CD8-positive, alpha-beta memory T cell (primary cell): ENCODE results near the gene SLC1A5. TPM values are rescaled to one million over a fixed set of nuclear protein-coding genes. Genes with fewer than 3 reads are reported as not detected.
A peak's percentile ranks its signal among the peaks of the same experiment; 100 is the strongest.

Experiments used
- CTCF ChIA-PET: fragments of 350-600 bp; sonication (Branson Sonifier 250); formaldehyde crosslinking; loops from one replicate; lab custom pipeline; 2021; ENCODE audit warnings: antibody characterized with exemption; lab: Charles Lee
- POLR2A ChIA-PET: fragments of 350-600 bp; sonication (Branson Sonifier 250); formaldehyde crosslinking; loops from one replicate; lab custom pipeline; 2021; ENCODE audit warnings: antibody characterized with exemption; lab: Charles Lee
- DNase-seq, 5 donors: peaks; one replicate each; pipeline versions ENCODE4 v3.0.0 to v3.0.0-alpha.2; 2020 to 2022; ENCODE audit warnings: mixed read lengths in 1 of 5
- H3K27ac ChIP-seq: one replicate; pipeline ENCODE4 v1.7.0; 2013; ENCODE audit warnings: low read depth, mild to moderate bottlenecking, low read length, moderate library complexity
- H3K27me3 ChIP-seq: 2 replicates; pipeline ENCODE4 v1.7.0; 2013; ENCODE audit warnings: low read length, mild to moderate bottlenecking; ENCODE audit not compliant: insufficient read depth, poor library complexity, severe bottlenecking
- H3K36me3 ChIP-seq: 2 replicates; pipeline ENCODE4 v1.7.0; 2013; ENCODE audit warnings: mild to moderate bottlenecking, low read length, moderate library complexity; ENCODE audit not compliant: insufficient read depth
- H3K4me1 ChIP-seq: 2 replicates; pipeline ENCODE4 v1.7.0; 2013; ENCODE audit warnings: mild to moderate bottlenecking, low read length, moderate library complexity; ENCODE audit not compliant: insufficient read depth
- H3K4me3 ChIP-seq: 2 replicates; pipeline ENCODE4 v1.7.0; 2013; ENCODE audit warnings: mild to moderate bottlenecking, low read length
- H3K9me3 ChIP-seq: 2 replicates; pipeline ENCODE4 v1.7.0; 2013; ENCODE audit warnings: mild to moderate bottlenecking, low read length
- H3K27ac Mint-ChIP-seq, 8 donors: one replicate each; pipeline ENCODE4 v1.8.0; 2020 to 2021; ENCODE audit warnings: mixed read lengths in 8 of 8, mild to moderate bottlenecking in 6 of 8, inconsistent platforms in 3 of 8, moderate library complexity in 3 of 8
- H3K27me3 Mint-ChIP-seq, 2 donors: one replicate each; pipeline ENCODE4 v1.8.0; 2020 to 2021; ENCODE audit warnings: mixed read lengths in 2 of 2, mild to moderate bottlenecking in 1 of 2, moderate library complexity in 1 of 2
- H3K36me3 Mint-ChIP-seq, 3 donors: one replicate each; pipeline ENCODE4 v1.8.0; 2020 to 2021; ENCODE audit warnings: mixed read lengths in 3 of 3, inconsistent platforms in 1 of 3, mild to moderate bottlenecking in 1 of 3
- H3K4me1 Mint-ChIP-seq, 3 donors: one replicate each; pipeline ENCODE4 v1.8.0; 2020 to 2021; ENCODE audit warnings: mixed read lengths in 3 of 3, inconsistent platforms in 1 of 3, mild to moderate bottlenecking in 1 of 3
- H3K4me3 Mint-ChIP-seq, 7 donors: one replicate each; pipeline ENCODE4 v1.8.0; 2020 to 2021; ENCODE audit warnings: mixed read lengths in 7 of 7, mild to moderate bottlenecking in 6 of 7, moderate library complexity in 4 of 7, inconsistent platforms in 2 of 7
- H3K9me3 Mint-ChIP-seq, 5 donors: one replicate each; pipeline ENCODE4 v1.8.0; 2020 to 2022; ENCODE audit warnings: mixed read lengths in 5 of 5, mild to moderate bottlenecking in 3 of 5, moderate library complexity in 2 of 5, inconsistent platforms in 1 of 5
- polyA plus RNA-seq: library from polyadenylated mRNA; unstranded; fragments of 300-500 nt; fragmentation: Illumina TruSeq; gene quantifications from one replicate; pipeline ENCODE4 v1.2.3, GENCODE V29; 2021
- total RNA-seq, 2 experiments: library from RNA; stranded (reverse); gene quantifications; one replicate each; pipeline ENCODE4 v1.2.3, GENCODE V29; 2021

The SLC1A5 gene
- total and polyA plus RNA-seq, 3 experiments from 2014 or later, result 19.1 to 380 (median 377) TPM

DNA sequence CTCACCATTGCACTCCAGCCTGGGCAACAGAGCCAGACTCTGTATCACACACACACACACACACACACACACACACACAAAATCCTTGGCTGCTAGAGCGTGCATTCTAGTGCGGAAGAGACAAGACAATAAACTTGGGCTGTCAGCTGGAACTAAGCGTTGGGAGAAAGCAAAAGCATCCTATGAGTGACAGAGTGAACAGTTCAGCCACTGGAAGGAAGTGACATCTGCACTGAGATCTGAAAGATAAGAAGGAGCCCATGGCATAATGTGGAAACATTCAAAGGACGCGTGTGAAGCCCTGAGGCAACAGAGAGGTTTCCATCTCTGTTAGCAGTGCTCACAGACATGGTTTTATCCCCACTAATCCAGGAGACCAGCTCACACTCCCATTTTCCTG is 3.5 kb upstream of the SLC1A5 start:
- Mint-ChIP-seq H3K27ac (peak overlapping the region in 4 of 8 donors; percentile 10 to 72 (median 48)), H3K36me3 (peaks cover 0 to 7% (median 0%) of the 10 kb centered on the region in 3 donors), H3K4me3 (peak overlapping the region in 2 of 7 donors; percentile 7 to 52), H3K9me3 (no peaks in the 10 kb centered on the region), H3K27me3 (no peaks in the 10 kb centered on the region), H3K4me1 (peaks cover 18 to 26% (median 26%) of the 10 kb centered on the region in 3 donors)
- Histone ChIP-seq H3K4me3 (no peak overlapping the region), H3K9me3 (no peaks in the 10 kb centered on the region), H3K27ac (no peak overlapping the region), H3K27me3 (no peaks in the 10 kb centered on the region), H3K4me1 (peaks cover 22% of the 10 kb centered on the region), H3K36me3 (no peaks in the 10 kb centered on the region)
- peak in 3 of 5 donors; percentile 12 to 61 (median 46) for DNase-seq
- ChIA-PET CTCF (interaction anchor here (1.3 kb wide), 1 partner anchor 36 kb away, joined by 3 read pairs; no protein-coding TSS in a partner anchor), POLR2A (no interaction called here)

DNA sequence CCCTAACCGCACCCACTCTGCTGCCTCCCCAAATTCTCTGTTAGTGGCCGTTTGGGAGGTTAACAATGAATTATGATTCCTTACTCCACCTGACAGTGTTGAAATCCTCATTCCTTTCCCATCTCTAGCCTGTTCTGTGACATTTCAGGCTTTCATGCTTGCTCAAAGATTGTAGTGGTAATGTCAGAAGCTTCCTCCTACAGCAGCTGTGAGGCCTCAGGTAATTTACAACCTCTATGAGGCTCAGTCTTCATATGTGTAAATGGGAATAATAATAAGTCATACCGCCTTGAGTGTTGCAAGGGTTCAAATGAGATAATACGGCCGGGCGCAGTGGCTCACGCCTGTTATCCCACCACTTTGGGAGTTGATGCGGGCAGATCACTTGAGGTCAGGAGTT is 977 bp upstream of the SLC1A5 start:
- no peaks in the 10 kb centered on the region for H3K9me3 Mint-ChIP-seq
- CTCF ChIA-PET, result interaction anchor here (0.6 to 4.1 kb wide), 3 partner anchors 31 to 51 kb away, joined by 3 to 15 read pairs (median 14); no protein-coding TSS in a partner anchor
- peak overlapping the region in 5 of 8 donors; percentile 31 to 100 (median 69) for H3K27ac Mint-ChIP-seq

GRCh38 chr19:46788968-46789338 is 559 bp upstream of the SLC1A5 start:
- POLR2A ChIA-PET, result interaction anchor here (0.7 to 1.9 kb wide), 5 partner anchors 31 to 367 kb away, joined by 3 to 11 read pairs (median 5); partner anchors contain the start of gene ZC3H4

More for the DNA sequence above, 977 bp upstream of the SLC1A5 start:
- DNase-seq, result no peak
- H3K9me3 ChIP-seq, result no peaks in the 10 kb centered on the region
- Mint-ChIP-seq H3K36me3 (peaks cover 0 to 8% (median 0%) of the 10 kb centered on the region in 3 donors), H3K4me3 (peak overlapping the region in 4 of 7 donors; percentile 16 to 92 (median 54)), H3K4me1 (peaks cover 44 to 52% (median 52%) of the 10 kb centered on the region in 3 donors), H3K27me3 (no peaks in the 10 kb centered on the region)
- POLR2A ChIA-PET, result interaction anchor here (0.7 to 1.8 kb wide), 3 partner anchors 32 to 366 kb away, joined by 4 to 10 read pairs (median 5); no protein-coding TSS in a partner anchor
- H3K4me1 ChIP-seq, result peaks cover 44% of the 10 kb centered on the region
- no peak overlapping the region for H3K4me3 ChIP-seq
- H3K36me3 ChIP-seq, result no peaks in the 10 kb centered on the region
- no peaks in the 10 kb centered on the region for H3K27me3 ChIP-seq
- no peak overlapping the region for H3K27ac ChIP-seq

DNA sequence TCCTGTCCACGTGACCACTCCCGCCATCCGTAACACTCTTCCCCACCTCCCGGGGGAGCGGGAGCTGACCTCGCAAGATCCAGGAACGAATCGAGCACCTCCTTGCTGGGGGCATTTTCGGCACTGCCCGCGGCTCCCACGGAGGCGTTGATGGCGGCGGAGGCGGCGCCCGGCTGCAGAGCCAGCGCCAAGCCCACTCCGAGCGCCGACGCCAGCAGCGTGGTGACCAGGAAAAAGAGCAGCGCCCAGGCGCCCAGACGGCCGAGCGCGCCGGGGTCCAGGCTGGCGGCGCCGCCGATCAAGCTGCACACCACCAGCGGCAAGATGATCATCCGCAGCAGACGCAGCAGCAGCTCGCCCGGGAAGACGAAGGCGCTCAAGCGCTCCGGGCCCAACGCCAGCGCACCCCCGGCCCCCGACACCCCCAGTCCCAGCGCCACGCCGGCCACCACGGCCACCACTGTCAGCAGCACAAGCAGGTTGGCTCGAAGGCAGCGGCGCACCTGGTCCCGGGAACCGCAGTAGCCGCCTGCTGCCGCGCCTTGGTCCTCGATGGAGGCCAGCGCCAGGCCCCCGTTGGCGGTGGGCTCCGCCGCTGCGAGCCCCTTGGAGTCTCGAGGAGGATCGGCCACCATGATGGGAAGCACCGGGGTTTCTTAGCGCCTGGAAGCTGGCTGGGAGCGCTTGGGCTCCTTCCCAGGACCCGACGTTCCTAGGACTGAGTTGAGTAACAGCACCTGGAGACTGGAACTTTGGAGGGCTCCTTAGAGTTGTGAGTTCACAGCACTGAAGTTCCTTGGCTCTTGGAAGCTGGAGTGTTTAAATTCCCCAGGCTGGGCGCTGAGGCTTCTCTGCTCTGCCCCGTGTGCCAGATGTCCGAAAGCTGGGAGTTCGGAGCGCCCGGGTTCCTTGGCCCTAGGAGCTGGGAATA is 798 bp downstream of the SLC1A5 start:
- peaks cover 0 to 14% (median 2%) of the 10 kb centered on the region in 3 donors for H3K36me3 Mint-ChIP-seq
- Histone ChIP-seq H3K27ac (peak overlapping the region; percentile 92), H3K4me1 (peaks cover 55% of the 10 kb centered on the region), H3K9me3 (no peaks in the 10 kb centered on the region), H3K36me3 (peaks cover 3% of the 10 kb centered on the region), H3K27me3 (no peaks in the 10 kb centered on the region), H3K4me3 (peak overlapping the region; percentile 88)
- peak in 4 of 5 donors; percentile 25 to 62 (median 28) for DNase-seq
- ChIA-PET CTCF (interaction anchor here (0.6 to 4.4 kb wide), 7 partner anchors 16 to 53 kb away, joined by 3 to 16 read pairs (median 9); no protein-coding TSS in a partner anchor), POLR2A (interaction anchor here (0.8 to 1.9 kb wide), 5 partner anchors 33 to 325 kb away, joined by 3 to 11 read pairs (median 5); partner anchors contain the start of gene ZC3H4)
- H3K27ac Mint-ChIP-seq, result peak overlapping the region; percentile 95 to 100 (median 96)
- peak overlapping the region; percentile 87 to 97 (median 92) for H3K4me3 Mint-ChIP-seq
- no peaks in the 10 kb centered on the region for H3K9me3 Mint-ChIP-seq
- no peaks in the 10 kb centered on the region for H3K27me3 Mint-ChIP-seq
- H3K4me1 Mint-ChIP-seq, result peaks cover 58 to 68% (median 68%) of the 10 kb centered on the region in 3 donors

More at GRCh38 chr19:46788968-46789338, 559 bp upstream of the SLC1A5 start:
- Mint-ChIP-seq H3K27ac (peak overlapping the region in 7 of 8 donors; percentile 54 to 100 (median 86)), H3K4me1 (peaks cover 48 to 56% (median 56%) of the 10 kb centered on the region in 3 donors), H3K27me3 (no peaks in the 10 kb centered on the region), H3K4me3 (peak overlapping the region; percentile 87 to 97 (median 92)), H3K36me3 (peaks cover 0 to 8% (median 0%) of the 10 kb centered on the region in 3 donors), H3K9me3 (no peaks in the 10 kb centered on the region)
- no peaks in the 10 kb centered on the region for H3K36me3 ChIP-seq
- no peaks in the 10 kb centered on the region for H3K27me3 ChIP-seq
- no peaks in the 10 kb centered on the region for H3K9me3 ChIP-seq
- H3K4me3 ChIP-seq, result peak overlapping the region; percentile 88
- H3K4me1 ChIP-seq, result peaks cover 49% of the 10 kb centered on the region
- no peak overlapping the region for H3K27ac ChIP-seq
- CTCF ChIA-PET, result interaction anchor here (0.6 to 4.1 kb wide), 5 partner anchors 22 to 52 kb away, joined by 3 to 15 read pairs (median 9); no protein-coding TSS in a partner anchor
- DNase-seq, result no peak

GRCh38 chr19:46787040-46787330 is 1.4 kb downstream of the SLC1A5 start:
- H3K27ac Mint-ChIP-seq, result peak overlapping the region; percentile 95 to 100 (median 96)
- no peak for DNase-seq
- peaks cover 0 to 20% (median 2%) of the 10 kb centered on the region in 3 donors for H3K36me3 Mint-ChIP-seq

DNA sequence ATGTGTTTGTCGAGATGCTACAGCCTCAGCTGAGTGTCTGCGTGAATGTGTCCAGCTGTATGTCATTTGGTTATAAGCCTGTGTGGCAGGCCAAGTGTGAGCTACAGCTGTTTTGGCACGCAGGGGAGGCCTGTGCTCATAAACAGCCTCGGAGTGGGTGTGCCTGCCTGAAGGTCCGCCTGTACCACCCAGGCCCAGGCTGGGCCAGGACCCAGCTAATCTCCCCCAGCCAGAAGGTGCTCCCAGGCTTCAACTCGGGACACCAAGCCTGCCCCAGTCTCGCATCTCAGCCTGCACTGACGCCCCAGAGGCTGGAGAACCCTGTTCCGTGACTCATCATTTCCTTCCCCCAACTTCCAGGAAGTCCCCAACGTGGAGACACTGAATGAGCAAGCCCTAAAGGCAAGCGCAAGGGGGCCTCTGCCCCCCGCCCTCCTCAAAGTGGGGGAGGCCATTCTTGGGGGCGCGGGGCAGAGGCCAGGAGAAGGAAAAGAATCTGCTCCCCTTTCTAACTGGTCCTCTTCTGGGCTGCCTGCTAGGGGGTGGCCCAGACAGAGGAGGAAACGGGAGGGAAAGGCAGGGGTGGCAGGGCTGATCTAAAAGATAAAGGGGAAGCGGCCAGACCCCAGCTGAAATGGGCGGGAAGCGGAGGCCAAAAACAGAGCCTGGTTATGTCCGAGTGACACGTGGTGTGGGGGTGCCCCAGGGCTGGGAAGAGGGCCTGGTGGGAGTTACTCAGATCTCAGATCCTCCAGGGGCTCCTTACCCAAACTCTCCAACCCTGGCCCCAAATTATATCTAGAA is 2.0 kb downstream of the SLC1A5 start:
- Mint-ChIP-seq H3K36me3 (peaks cover 0 to 26% (median 5%) of the 10 kb centered on the region in 3 donors), H3K27ac (peak overlapping the region; percentile 95 to 100 (median 96)), H3K4me1 (peaks cover 53 to 61% (median 61%) of the 10 kb centered on the region in 3 donors), H3K9me3 (no peaks in the 10 kb centered on the region), H3K4me3 (peak overlapping the region; percentile 87 to 97 (median 92)), H3K27me3 (no peaks in the 10 kb centered on the region)
- Histone ChIP-seq H3K4me1 (peaks cover 45% of the 10 kb centered on the region), H3K27ac (peak overlapping the region; percentile 92), H3K9me3 (no peaks in the 10 kb centered on the region), H3K36me3 (peaks cover 5% of the 10 kb centered on the region), H3K27me3 (no peaks in the 10 kb centered on the region), H3K4me3 (peak overlapping the region; percentile 88)
- POLR2A ChIA-PET, result interaction anchor here (0.6 kb wide), 1 partner anchor 54 kb away, joined by 8 read pairs; no protein-coding TSS in a partner anchor
- DNase-seq, result peak; percentile 61 to 93 (median 81)
- CTCF ChIA-PET, result interaction anchor here (1.1 to 4.4 kb wide), 5 partner anchors 20 to 54 kb away, joined by 3 to 16 read pairs (median 9); no protein-coding TSS in a partner anchor

More at GRCh38 chr19:46787040-46787330, 1.4 kb downstream of the SLC1A5 start:
- Mint-ChIP-seq H3K4me3 (peak overlapping the region; percentile 87 to 97 (median 92)), H3K4me1 (peaks cover 54 to 66% (median 66%) of the 10 kb centered on the region in 3 donors), H3K9me3 (no peaks in the 10 kb centered on the region), H3K27me3 (no peaks in the 10 kb centered on the region)
- CTCF ChIA-PET, result interaction anchor here (1.2 to 4.4 kb wide), 5 partner anchors 20 to 53 kb away, joined by 3 to 16 read pairs (median 9); no protein-coding TSS in a partner anchor
- Histone ChIP-seq H3K4me3 (peak overlapping the region; percentile 88), H3K4me1 (peaks cover 49% of the 10 kb centered on the region), H3K27ac (peak overlapping the region; percentile 92), H3K9me3 (no peaks in the 10 kb centered on the region), H3K36me3 (peaks cover 5% of the 10 kb centered on the region), H3K27me3 (no peaks in the 10 kb centered on the region)
- POLR2A ChIA-PET, result interaction anchor here (1.8 to 1.9 kb wide), 2 partner anchors 33 to 53 kb away, joined by 5 to 11 read pairs; no protein-coding TSS in a partner anchor

GRCh38 chr19:46785980-46786235 is 2.5 kb downstream of the SLC1A5 start:
- Histone ChIP-seq H3K36me3 (peaks cover 5% of the 10 kb centered on the region), H3K27me3 (no peaks in the 10 kb centered on the region), H3K4me1 (peaks cover 45% of the 10 kb centered on the region), H3K4me3 (peak overlapping the region; percentile 88), H3K27ac (peak overlapping the region; percentile 92), H3K9me3 (no peaks in the 10 kb centered on the region)
- no peak for DNase-seq
- Mint-ChIP-seq H3K27me3 (no peaks in the 10 kb centered on the region), H3K4me3 (peak overlapping the region; percentile 87 to 97 (median 92)), H3K36me3 (peaks cover 0 to 28% (median 5%) of the 10 kb centered on the region in 3 donors), H3K27ac (peak overlapping the region; percentile 95 to 100 (median 96)), H3K9me3 (no peaks in the 10 kb centered on the region), H3K4me1 (peaks cover 53 to 61% (median 61%) of the 10 kb centered on the region in 3 donors)
- CTCF ChIA-PET, result interaction anchor here (1.1 to 4.4 kb wide), 3 partner anchors 34 to 54 kb away, joined by 3 to 16 read pairs (median 15); no protein-coding TSS in a partner anchor
- POLR2A ChIA-PET, result no interaction called here
